Lung (tissue), 12 donors: ENCODE measurements around the gene HNRNPLL. TPM values are rescaled to one million over a fixed set of nuclear protein-coding genes. Genes with fewer than 3 reads are reported as not detected.

Source experiments
- ATAC-seq: fragments of 200-7000 bp; cut with Tn5 transposase; one replicate; pipeline ENCODE4 v1.9.1; 2020; ENCODE audit warnings: moderate number of reproducible peaks; ENCODE audit not compliant: insufficient read depth, low FRiP score
- DNase-seq, 3 donors: peaks; one replicate each; pipeline ENCODE4 v3.0.0-alpha.2; 2013 to 2017
- H3K27ac ChIP-seq, 2 donors: one replicate each; pipeline ENCODE4 v1.5.1; 2013; ENCODE audit warnings: mild to moderate bottlenecking in 2 of 2, moderate library complexity in 2 of 2, control low read depth in 1 of 2, inconsistent platforms in 1 of 2, low read depth in 1 of 2, low read length in 1 of 2
- H3K27me3 ChIP-seq, 3 donors: one replicate each; pipeline ENCODE4 v1.5.1; 2013; ENCODE audit warnings: low read length in 2 of 3; ENCODE audit not compliant: control insufficient read depth in 3 of 3, insufficient read depth in 3 of 3
- H3K36me3 ChIP-seq, 4 donors: one replicate each; pipeline ENCODE4 v1.5.1; 2013; ENCODE audit warnings: low read length in 4 of 4, mild to moderate bottlenecking in 1 of 4, moderate library complexity in 1 of 4; ENCODE audit not compliant: control insufficient read depth in 4 of 4, insufficient read depth in 4 of 4
- H3K4me1 ChIP-seq, 5 donors: one replicate each; pipeline ENCODE4 v1.5.1; 2013; ENCODE audit warnings: low read length in 5 of 5, mild to moderate bottlenecking in 2 of 5, moderate library complexity in 1 of 5; ENCODE audit not compliant: control insufficient read depth in 5 of 5, insufficient read depth in 5 of 5
- H3K4me3 ChIP-seq: one replicate; pipeline ENCODE4 v1.5.1; 2013; ENCODE audit warnings: mild to moderate bottlenecking, control low read depth, moderate library complexity
- H3K9ac ChIP-seq, 2 donors: one replicate each; pipeline ENCODE4 v1.5.1; 2013; ENCODE audit warnings: low read length in 2 of 2, control low read depth in 1 of 2; ENCODE audit not compliant: insufficient read depth in 1 of 2
- H3K9me3 ChIP-seq, 4 donors: one replicate each; pipeline ENCODE4 v1.5.1; 2013; ENCODE audit warnings: low read length in 3 of 4, mild to moderate bottlenecking in 1 of 4, moderate library complexity in 1 of 4; ENCODE audit not compliant: control insufficient read depth in 4 of 4, insufficient read depth in 3 of 4
- CTCF ChIP-seq: IDR thresholded peaks from 2 replicates; pipeline ENCODE4 v1.5.1; 2012; ENCODE audit warnings: mild to moderate bottlenecking; ENCODE audit errors: control extremely low read depth, extremely low read depth
- WGBS, 2 donors: extraction: QIAGEN DNeasy Blood & Tissue Kit; methylation state at CpG; one replicate each; pipeline ENCODE4 v1.1.7; 2013; 5-methylcytosine and 5-hydroxymethylcytosine counted together
- polyA plus RNA-seq, 2 donors: library from polyadenylated mRNA; stranded (reverse); fragments of 200-250 nt; gene quantifications; one replicate each; pipeline ENCODE4 v1.2.1, GENCODE V29; 2013
- total RNA-seq, 2 donors: library from RNA; depleted of rRNA in 1 of 2; stranded (reverse); fragments of >200 nt in 1 of 2; gene quantifications; one replicate each; pipeline ENCODE4 v1.2.1, GENCODE V29; 2014 to 2021
- donor health status: control.
- donor health status: control.
- donor health status: Bipolar disorder and iron deficiency.
- donor health status: healthy.
- donor health status: DM: yes; HTN: yes; CAD: no.

The HNRNPLL gene
- total and polyA plus RNA-seq, 4 donors: 12.4 to 88.8 (median 30.7) TPM

- TF ChIP-seq CTCF: no peak
- no peak for DNase-seq
- peaks cover 0 to 4% (median 0%) of the 10 kb centered on the region in 5 donors for H3K4me1 ChIP-seq
- no peak overlapping the region for H3K4me3 ChIP-seq
- WGBS, 2 donors: 93 to 94% methylated on average over 16 of the region's 16 CpGs
- no peak overlapping the region for H3K27ac ChIP-seq
- ATAC-seq: no peak
- H3K9me3 ChIP-seq: no peaks in the 10 kb centered on the region
- no peaks in the 10 kb centered on the region for H3K36me3 ChIP-seq
- peaks cover 0 to 5% (median 0%) of the 10 kb centered on the region in 3 donors for H3K27me3 ChIP-seq
- H3K9ac ChIP-seq: no peak overlapping the region
Measured at GRCh38 chr2:38534746-38535403, 67.9 kb downstream of the HNRNPLL start.

- DNase-seq: no peak
- Histone ChIP-seq H3K9me3 (no peaks in the 10 kb centered on the region), H3K27ac (no peak overlapping the region), H3K9ac (no peak overlapping the region), H3K27me3 (peaks cover 0 to 5% (median 0%) of the 10 kb centered on the region in 3 donors), H3K4me1 (peaks cover 0 to 4% (median 0%) of the 10 kb centered on the region in 5 donors), H3K4me3 (no peak overlapping the region), H3K36me3 (no peaks in the 10 kb centered on the region)
- WGBS, 2 donors: 88 to 93% methylated on average over 10 of the region's 10 CpGs
- ATAC-seq: no peak
- TF ChIP-seq CTCF: no peak
Measured at GRCh38 chr2:38533757-38534545, 68.8 kb downstream of the HNRNPLL start.

- Histone ChIP-seq H3K9me3 (no peaks in the 10 kb centered on the region), H3K27ac (no peak overlapping the region), H3K4me1 (peaks cover 0 to 8% (median 2%) of the 10 kb centered on the region in 5 donors), H3K9ac (no peak overlapping the region), H3K36me3 (no peaks in the 10 kb centered on the region), H3K4me3 (no peak overlapping the region), H3K27me3 (peaks cover 0 to 5% (median 0%) of the 10 kb centered on the region in 3 donors)
- WGBS, 2 donors: 68 to 78% methylated on average over 9 of the region's 9 CpGs
- TF ChIP-seq CTCF: no peak
- DNase-seq (no peak), ATAC-seq (no peak)
Measured at GRCh38 chr2:38533180-38533579, 69.5 kb downstream of the HNRNPLL start.
